HuH-7 (cell line): Measurements from ENCODE around the gene DHX36.

Source experiments
- DNase-seq: peaks from one replicate; pipeline ENCODE4 v3.0.0; 2011; ENCODE audit warnings: low spot score

The DHX36 gene

GRCh38 chr3:154280161-154280560, 44.1 kb downstream of the DHX36 start:
- DNase-seq, result no peak

- DNase-seq, result no peak
Observed at GRCh38 chr3:154275965-154276364, 48.3 kb downstream of the DHX36 start.

- DNase-seq, result no peak
Observed at GRCh38 chr3:154275292-154275691, 49.0 kb downstream of the DHX36 start.

DNA sequence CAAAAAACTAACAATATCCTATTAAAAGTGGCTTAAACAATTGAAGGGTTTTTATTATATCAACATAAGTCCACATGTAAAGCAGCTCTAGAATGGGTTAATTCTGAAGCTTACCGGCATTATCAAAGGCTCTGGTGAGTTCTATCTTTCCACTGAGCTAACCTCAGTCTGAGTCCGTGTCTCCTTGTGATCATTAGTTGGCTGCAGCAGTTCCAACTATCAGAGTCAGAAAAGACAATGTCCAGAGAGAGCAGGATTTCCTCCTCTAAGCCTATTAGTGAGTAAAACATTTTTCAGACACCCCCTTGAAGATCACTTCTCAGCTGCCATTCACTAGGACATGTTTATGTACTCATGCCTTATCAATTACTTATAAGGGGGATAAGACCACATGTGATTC, 49.9 kb downstream of the DHX36 start:
- no peak for DNase-seq

DNA sequence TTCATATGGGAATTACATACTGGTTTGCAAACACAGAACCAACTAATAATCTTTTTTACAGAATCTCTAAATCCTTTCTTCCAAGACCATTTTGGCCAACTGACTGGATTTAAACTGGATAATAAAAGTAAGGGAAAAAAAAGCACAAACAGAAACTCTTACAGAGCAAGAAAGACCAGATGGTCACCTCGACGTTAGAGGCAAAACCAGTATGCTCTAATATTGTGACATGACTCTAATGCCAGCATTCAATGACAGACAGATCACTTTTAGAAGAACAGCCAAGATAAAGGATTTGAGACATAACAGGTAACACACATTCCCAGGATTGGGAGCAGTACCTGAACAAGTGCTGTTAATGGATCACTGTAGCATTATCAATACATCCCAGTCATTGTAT, 50.9 kb downstream of the DHX36 start:
- DNase-seq, result no peak

DNA sequence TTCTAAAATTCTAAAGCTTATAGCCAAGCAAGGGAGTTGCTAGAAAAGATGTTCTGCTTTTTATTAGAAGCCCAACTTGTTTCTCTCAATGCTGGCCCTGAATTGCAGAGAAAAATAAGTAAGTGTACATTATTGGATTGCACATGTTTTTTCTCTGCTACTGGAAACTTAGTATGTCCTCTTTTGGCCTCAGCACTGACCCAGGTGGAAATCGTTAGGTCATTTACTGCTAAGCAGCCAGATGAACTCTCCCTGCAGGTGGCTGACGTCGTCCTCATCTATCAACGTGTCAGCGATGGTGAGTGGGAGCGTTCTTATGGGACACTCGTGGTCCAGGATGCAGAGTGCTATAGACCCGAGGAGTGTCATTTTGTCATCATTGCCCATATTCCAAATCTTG, 69.8 kb downstream of the DHX36 start:
- no peak for DNase-seq

DNA sequence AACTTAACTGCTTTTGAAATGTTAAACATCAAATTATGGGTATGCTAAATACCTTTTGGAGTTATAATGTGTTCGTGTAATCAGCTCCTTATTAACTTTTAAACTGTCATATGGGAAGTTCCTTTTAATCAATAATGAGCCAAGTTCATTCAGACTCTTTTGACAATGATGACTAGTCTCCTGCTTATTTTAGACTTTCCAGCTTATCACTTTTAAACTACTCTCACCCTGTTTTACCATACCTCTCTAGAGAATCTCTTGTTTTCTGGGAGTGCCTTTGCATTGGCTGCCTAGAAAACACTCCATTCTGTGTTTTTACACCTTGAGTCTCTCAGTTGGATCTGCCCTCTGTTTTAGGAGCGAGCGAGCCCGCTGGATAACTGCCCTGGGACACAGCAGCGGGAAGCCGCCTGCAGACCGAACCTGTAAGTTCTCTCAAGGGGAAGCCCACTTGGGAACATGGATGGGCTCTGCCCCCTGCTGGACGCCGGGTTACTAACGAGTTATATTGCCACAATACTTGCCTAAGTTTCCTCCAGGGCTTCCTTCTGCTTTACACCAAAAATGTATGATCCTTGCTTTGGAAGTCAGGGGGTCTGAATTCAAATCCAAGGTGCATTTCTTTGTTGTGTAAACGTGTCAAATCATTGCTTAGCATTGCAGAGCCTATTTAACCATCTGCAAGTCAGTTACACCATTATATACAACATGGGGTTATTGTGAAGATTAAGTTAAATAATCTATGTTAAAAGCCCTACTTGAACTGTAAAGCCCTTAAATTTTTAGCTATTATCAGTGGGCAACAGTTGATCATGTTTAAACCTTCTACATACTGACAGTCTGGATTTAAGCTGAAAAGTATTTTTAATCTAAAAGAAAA, 71.3 kb downstream of the DHX36 start:
- peak; percentile 45 for DNase-seq

- DNase-seq, result no peak
Observed at GRCh38 chr3:154251610-154252009, 72.7 kb downstream of the DHX36 start.

- DNase-seq, result no peak
Observed at GRCh38 chr3:154250291-154250690, 74.0 kb downstream of the DHX36 start.

DNA sequence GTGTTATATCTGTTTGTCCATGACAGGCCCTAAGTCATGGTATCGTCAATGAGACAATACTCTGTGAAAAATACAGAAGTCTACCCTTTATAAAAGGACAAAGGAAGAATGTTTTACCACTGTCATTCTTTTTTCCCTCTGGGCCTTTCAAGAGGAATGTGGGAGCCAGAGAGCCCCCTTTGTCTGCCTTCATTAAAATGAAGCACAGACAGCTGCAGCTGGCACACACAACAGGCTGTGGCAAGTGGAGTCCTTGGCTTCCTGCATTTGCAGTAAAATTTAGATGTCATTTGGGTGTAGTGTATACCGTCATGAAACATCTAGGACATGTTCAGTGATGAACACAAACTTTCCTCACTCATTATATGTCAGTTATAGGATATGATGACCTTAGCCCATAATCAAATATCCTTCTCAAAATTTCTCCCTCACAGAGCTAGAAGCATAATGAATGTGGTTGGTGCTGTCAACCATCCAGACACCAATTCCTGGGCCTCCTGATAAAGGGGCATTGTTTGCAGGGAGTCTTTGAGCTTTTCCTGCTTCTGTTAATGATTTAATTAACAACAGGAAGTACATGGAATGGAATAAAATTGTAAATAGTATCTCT, 76.4 kb downstream of the DHX36 start:
- DNase-seq, result no peak

- no peak for DNase-seq
Observed at GRCh38 chr3:154244644-154245043, 79.6 kb downstream of the DHX36 start.

DNA sequence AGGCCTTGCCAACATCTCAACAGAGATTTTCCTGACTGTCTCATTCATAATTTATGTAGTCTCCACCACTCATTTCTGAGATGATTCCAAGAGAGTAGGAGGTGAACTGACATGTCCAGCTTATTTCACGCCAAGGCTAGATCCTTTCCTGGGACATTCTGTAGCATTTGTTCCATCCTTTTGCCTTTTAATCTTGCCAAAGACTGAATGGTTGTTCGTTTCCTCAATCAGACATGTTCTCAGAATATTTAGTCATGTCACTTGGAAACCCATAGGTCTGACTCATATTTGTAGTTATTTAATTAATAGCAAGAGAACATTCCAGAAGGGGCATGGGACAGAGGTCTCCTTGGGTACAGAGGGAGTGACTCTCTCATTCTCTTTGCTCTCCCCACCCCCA, 80.9 kb downstream of the DHX36 start:
- DNase-seq, result no peak

- no peak for DNase-seq
Observed at GRCh38 chr3:154242766-154243165, 81.5 kb downstream of the DHX36 start.

- no peak for DNase-seq
Observed at GRCh38 chr3:154241496-154241895, 82.8 kb downstream of the DHX36 start.

GRCh38 chr3:154240235-154240634, 84.1 kb downstream of the DHX36 start:
- DNase-seq, result no peak

DNA sequence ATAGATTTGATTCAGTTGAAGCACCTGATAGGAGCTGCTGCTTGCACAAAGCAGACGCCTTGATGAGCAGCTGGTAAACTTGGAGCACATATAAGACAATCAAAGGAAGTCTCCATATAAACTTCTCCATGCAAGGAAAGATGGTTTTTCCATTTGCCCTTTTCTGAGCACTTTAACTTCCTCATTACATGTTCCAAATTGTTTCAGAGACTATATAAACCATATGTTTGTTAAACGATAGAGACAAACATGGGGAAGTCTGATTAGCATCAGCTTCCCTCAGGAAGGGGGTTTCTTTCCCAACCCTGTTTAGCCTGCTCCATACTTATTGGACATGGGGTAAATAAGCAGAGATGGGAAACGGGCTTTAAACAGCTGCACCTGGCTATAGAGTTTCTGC, 88.0 kb downstream of the DHX36 start:
- DNase-seq, result no peak

GRCh38 chr3:154235330-154235729, 89.0 kb downstream of the DHX36 start:
- DNase-seq, result no peak

DNA sequence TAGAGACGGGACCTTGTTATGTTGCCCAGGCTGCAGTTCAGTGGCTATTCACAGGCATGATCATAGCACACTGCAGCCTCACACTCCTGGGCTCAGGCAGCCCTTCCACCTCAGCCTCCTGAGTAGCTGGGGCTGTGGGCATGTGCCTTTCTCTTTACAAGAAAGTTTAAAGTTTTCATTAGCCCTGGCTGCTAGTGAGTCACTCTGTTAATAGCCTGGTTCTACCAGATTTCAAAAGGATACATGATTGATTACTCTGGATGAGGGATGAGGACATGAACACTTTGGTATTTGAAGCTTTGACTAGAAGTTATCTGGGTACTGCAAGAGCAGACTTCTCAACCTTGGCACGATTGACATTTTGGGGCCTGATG, 95.1 kb downstream of the DHX36 start:
- DNase-seq, result no peak

GRCh38 chr3:154228561-154229216, 95.6 kb downstream of the DHX36 start:
- no peak for DNase-seq

DNA sequence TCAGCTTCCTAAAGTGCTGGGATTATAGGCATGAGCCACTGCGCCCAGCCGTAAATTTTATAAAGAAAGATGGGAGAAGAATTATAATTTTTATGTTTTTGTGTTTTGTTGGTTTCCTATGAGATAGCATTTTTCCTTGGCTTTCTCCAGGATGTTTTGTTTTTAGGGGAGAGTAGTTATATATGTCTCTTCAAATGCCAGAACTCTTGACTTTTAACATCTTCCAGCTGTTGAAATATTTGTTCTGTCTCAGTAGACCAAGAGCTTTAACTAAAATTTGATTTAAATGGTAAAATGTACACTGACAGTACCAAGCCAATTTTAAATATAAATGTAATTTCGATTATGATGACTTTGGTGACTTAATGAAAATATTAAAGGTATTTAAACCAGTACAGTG, 96.8 kb downstream of the DHX36 start:
- no peak for DNase-seq

- DNase-seq, result no peak
Observed at GRCh38 chr3:154225536-154225935, 98.8 kb downstream of the DHX36 start.

DNA sequence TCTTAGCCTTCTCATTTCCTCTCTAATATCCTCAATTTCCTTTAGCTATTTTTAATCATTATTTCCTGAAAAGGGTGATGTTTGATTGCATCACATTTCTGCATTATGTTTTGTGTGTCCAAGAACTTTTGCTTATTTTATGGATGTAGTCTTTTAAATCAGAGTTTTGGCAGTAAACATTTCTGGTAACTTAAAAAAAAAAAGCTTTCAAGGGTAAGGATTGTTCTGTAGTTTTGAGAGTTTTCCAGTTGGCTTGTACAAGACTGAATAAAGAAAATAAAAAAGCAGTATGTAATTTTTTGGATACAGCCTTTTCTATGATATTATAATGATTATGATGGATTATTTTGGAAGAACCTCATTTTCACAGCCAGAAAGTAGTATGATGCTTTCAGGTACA, 99.4 kb downstream of the DHX36 start:
- DNase-seq, result no peak

- DNase-seq, result peak; percentile 5
Observed at GRCh38 chr3:154224366-154224765, 99.9 kb downstream of the DHX36 start.
